Measurements from ENCODE around the gene IGLL5. TPM values are rescaled to one million over a fixed set of nuclear protein-coding genes. Genes with fewer than 3 reads are reported as not detected.

IGLL5 gene
- total and polyA plus RNA-seq, 2 of the 13 experiments (the other 11 are each of a cell fraction or from before 2014, with no cell fraction given), result not detected

DNA sequence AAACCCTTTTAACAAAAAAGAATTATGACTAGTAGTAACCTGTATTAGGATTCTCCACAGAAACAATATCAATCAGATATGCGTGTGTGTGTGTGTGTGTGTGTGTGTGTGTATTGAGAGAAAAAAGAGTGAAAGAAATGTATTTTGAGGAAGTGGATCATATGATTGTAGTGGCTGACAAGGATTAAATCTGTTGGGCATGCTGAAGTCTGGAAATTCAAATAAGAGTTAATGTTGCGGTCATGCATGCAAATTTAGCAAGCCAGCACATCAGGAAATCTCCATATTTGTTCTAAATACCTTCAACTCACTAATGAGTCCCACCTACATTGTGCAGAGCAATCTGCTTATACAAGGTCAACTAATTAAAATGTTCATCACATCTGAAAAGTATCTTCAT is 46.8 kb upstream of the IGLL5 start:
- no peaks in the 10 kb centered on the region for H4K20me1 ChIP-seq (ENCODE audit: insufficient read depth, low read length)
- H3K4me2 ChIP-seq (ENCODE audit: low read depth, low read length), result no peak overlapping the region
- H3K4me3 ChIP-seq (replicated peaks in 1 of 3; ENCODE audit: insufficient read depth in 1 of 3, low read depth in 2 of 3, low read length in 3 of 3), result no peak overlapping the region
- H3K9ac ChIP-seq (ENCODE audit: insufficient read depth, low read depth, low read length), result no peak overlapping the region
- no peaks in the 10 kb centered on the region for H3K9me3 ChIP-seq (ENCODE audit: low read length)
- H2AFZ ChIP-seq (ENCODE audit: low read length), result no peak overlapping the region
- BruUV-seq (replicated peaks), result no TSS peak
- no peak for TF ChIP-seq ZMYM2 (CRISPR knock-in tag; IDR thresholded peaks at IDR 0.05)
- no peaks in the 10 kb centered on the region for H3K4me1 ChIP-seq (ENCODE audit: insufficient read depth, low read length)
- no peaks in the 10 kb centered on the region for H3K36me3 ChIP-seq (replicated peaks in 1 of 2; ENCODE audit: control insufficient read depth in 1 of 2, insufficient read depth in 2 of 2, low read length in 2 of 2)
- in situ Hi-C loops (cut with HindIII; ENCODE audit: extremely low pct_ligation_motif_present, low pct_unique_long_range_greater_than_20kb) (loop anchor here (10.0 kb wide), 1 partner anchor 284 kb away; no protein-coding TSS in a partner anchor), intact Hi-C loops (cut with micrococcal nuclease; ENCODE audit: unreplicated experiment) (no loop called here)
- H3K27ac ChIP-seq (ENCODE audit: extremely low read length, insufficient read depth, low read length), result no peak overlapping the region
- WGBS (ENCODE audit: low lambda C conversion rate), result 9% methylated on average over 2 of the region's 2 CpGs
- ATAC-seq, result no peak
- POLR2A ChIA-PET, result no interaction called here
- no peak for FAIRE-seq
- no peak for DNase-seq (ENCODE audit: low spot score)
- H3K27me3 ChIP-seq (ENCODE audit: control insufficient read depth in 1 of 2, insufficient read depth in 2 of 2, low read length in 2 of 2), result peaks cover 0 to 2% of the 10 kb centered on the region in 2 experiments; a peak in 2 of 5 replicates
- CTCF ChIA-PET (ENCODE audit: low intra/inter-chr PET ratio, low total read pairs), result no interaction called here
- H3K79me2 ChIP-seq (ENCODE audit: insufficient read depth, low read length), result no peaks in the 10 kb centered on the region

GRCh38 chr22:22841598-22841997 is 46.0 kb upstream of the IGLL5 start:
- no peak for ATAC-seq
- Histone ChIP-seq H3K9ac (ENCODE audit: insufficient read depth, low read depth, low read length) (no peak overlapping the region), H3K36me3 (replicated peaks in 1 of 2; ENCODE audit: control insufficient read depth in 1 of 2, insufficient read depth in 2 of 2, low read length in 2 of 2) (no peaks in the 10 kb centered on the region), H3K27ac (ENCODE audit: extremely low read length, insufficient read depth, low read length) (no peak overlapping the region), H3K27me3 (ENCODE audit: control insufficient read depth in 1 of 2, insufficient read depth in 2 of 2, low read length in 2 of 2) (peaks cover 0 to 2% of the 10 kb centered on the region in 2 experiments; a peak in 2 of 5 replicates), H3K9me3 (ENCODE audit: low read length) (no peaks in the 10 kb centered on the region), H2AFZ (ENCODE audit: low read length) (no peak overlapping the region), H3K4me3 (replicated peaks in 1 of 3; ENCODE audit: insufficient read depth in 1 of 3, low read depth in 2 of 3, low read length in 3 of 3) (no peak overlapping the region), H3K79me2 (ENCODE audit: insufficient read depth, low read length) (no peaks in the 10 kb centered on the region), H3K4me1 (ENCODE audit: insufficient read depth, low read length) (no peaks in the 10 kb centered on the region), H3K4me2 (ENCODE audit: low read depth, low read length) (no peak overlapping the region), H4K20me1 (ENCODE audit: insufficient read depth, low read length) (no peaks in the 10 kb centered on the region)
- no TSS peak for BruUV-seq (replicated peaks)
- in situ Hi-C loops (cut with HindIII; ENCODE audit: extremely low pct_ligation_motif_present, low pct_unique_long_range_greater_than_20kb), result loop anchor here (10.0 kb wide), 1 partner anchor 283 kb away; no protein-coding TSS in a partner anchor
- DNase-seq (ENCODE audit: low spot score), result no peak
- ChIA-PET POLR2A (no interaction called here), CTCF (ENCODE audit: low intra/inter-chr PET ratio, low total read pairs) (no interaction called here)
- FAIRE-seq, result no peak
- intact Hi-C loops (cut with micrococcal nuclease; ENCODE audit: unreplicated experiment), result no loop called here
- no peak for TF ChIP-seq CHD2 (IDR thresholded peaks at IDR 0.05; ENCODE audit: low read depth, low read length)
- no peak for TF ChIP-seq AGO1 (IDR thresholded peaks at IDR 0.05; ENCODE audit: low read depth, low read length, poor library complexity, severe bottlenecking)
- TF ChIP-seq ZNF143 (CRISPR knock-in tag; IDR thresholded peaks at IDR 0.05), result no peak
- TF ChIP-seq ZNF747 (CRISPR knock-in tag; IDR thresholded peaks at IDR 0.05; ENCODE audit: borderline replicate concordance), result no peak
- TF ChIP-seq ZNF343 (CRISPR knock-in tag; IDR thresholded peaks at IDR 0.05), result no peak
- TF ChIP-seq ZNF660 (CRISPR knock-in tag; IDR thresholded peaks at IDR 0.05; ENCODE audit: borderline replicate concordance, low read depth), result no peak
- no peak for TF ChIP-seq GABPB1 (CRISPR knock-in tag; IDR thresholded peaks at IDR 0.05)
- TF ChIP-seq, protein P1, sequence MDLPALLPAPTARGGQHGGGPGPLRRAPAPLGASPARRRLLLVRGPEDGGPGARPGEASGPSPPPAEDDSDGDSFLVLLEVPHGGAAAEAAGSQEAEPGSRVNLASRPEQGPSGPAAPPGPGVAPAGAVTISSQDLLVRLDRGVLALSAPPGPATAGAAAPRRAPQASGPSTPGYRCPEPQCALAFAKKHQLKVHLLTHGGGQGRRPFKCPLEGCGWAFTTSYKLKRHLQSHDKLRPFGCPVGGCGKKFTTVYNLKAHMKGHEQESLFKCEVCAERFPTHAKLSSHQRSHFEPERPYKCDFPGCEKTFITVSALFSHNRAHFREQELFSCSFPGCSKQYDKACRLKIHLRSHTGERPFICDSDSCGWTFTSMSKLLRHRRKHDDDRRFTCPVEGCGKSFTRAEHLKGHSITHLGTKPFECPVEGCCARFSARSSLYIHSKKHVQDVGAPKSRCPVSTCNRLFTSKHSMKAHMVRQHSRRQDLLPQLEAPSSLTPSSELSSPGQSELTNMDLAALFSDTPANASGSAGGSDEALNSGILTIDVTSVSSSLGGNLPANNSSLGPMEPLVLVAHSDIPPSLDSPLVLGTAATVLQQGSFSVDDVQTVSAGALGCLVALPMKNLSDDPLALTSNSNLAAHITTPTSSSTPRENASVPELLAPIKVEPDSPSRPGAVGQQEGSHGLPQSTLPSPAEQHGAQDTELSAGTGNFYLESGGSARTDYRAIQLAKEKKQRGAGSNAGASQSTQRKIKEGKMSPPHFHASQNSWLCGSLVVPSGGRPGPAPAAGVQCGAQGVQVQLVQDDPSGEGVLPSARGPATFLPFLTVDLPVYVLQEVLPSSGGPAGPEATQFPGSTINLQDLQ (CRISPR knock-in tag; IDR thresholded peaks at IDR 0.05), result no peak
- TF ChIP-seq, protein P2, sequence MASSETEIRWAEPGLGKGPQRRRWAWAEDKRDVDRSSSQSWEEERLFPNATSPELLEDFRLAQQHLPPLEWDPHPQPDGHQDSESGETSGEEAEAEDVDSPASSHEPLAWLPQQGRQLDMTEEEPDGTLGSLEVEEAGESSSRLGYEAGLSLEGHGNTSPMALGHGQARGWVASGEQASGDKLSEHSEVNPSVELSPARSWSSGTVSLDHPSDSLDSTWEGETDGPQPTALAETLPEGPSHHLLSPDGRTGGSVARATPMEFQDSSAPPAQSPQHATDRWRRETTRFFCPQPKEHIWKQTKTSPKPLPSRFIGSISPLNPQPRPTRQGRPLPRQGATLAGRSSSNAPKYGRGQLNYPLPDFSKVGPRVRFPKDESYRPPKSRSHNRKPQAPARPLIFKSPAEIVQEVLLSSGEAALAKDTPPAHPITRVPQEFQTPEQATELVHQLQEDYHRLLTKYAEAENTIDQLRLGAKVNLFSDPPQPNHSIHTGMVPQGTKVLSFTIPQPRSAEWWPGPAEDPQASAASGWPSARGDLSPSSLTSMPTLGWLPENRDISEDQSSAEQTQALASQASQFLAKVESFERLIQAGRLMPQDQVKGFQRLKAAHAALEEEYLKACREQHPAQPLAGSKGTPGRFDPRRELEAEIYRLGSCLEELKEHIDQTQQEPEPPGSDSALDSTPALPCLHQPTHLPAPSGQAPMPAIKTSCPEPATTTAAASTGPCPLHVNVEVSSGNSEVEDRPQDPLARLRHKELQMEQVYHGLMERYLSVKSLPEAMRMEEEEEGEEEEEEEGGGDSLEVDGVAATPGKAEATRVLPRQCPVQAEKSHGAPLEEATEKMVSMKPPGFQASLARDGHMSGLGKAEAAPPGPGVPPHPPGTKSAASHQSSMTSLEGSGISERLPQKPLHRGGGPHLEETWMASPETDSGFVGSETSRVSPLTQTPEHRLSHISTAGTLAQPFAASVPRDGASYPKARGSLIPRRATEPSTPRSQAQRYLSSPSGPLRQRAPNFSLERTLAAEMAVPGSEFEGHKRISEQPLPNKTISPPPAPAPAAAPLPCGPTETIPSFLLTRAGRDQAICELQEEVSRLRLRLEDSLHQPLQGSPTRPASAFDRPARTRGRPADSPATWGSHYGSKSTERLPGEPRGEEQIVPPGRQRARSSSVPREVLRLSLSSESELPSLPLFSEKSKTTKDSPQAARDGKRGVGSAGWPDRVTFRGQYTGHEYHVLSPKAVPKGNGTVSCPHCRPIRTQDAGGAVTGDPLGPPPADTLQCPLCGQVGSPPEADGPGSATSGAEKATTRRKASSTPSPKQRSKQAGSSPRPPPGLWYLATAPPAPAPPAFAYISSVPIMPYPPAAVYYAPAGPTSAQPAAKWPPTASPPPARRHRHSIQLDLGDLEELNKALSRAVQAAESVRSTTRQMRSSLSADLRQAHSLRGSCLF (CRISPR knock-in tag; IDR thresholded peaks at IDR 0.05; ENCODE audit: borderline replicate concordance), result no peak
- TF ChIP-seq SRSF9 (IDR thresholded peaks at IDR 0.05; ENCODE audit: borderline replicate concordance, insufficient read depth, low read depth, low read length, poor library complexity, severe bottlenecking), result no peak
- no peak for TF ChIP-seq MIER2 (CRISPR knock-in tag; IDR thresholded peaks at IDR 0.05)
